Trophoblast cell (in vitro differentiated cells and primary cell): ENCODE measurements around the gene EXOC3L1.

ENCODE experiments used
- DNase-seq, 2 donors: peaks; one replicate each; pipeline ENCODE4 v3.0.0-alpha.2; 2016
- H2AFZ ChIP-seq: 2 replicates; pipeline ENCODE4 v1.6.1; 2013; ENCODE audit warnings: low read length, moderate library complexity, mild to moderate bottlenecking; ENCODE audit not compliant: insufficient read depth, poor library complexity
- H2AK5ac ChIP-seq: 2 replicates; pipeline ENCODE4 v1.6.1; 2013; ENCODE audit warnings: mild to moderate bottlenecking, low read length
- H2BK120ac ChIP-seq: 2 replicates; pipeline ENCODE4 v1.6.1; 2013; ENCODE audit warnings: low read length, mild to moderate bottlenecking, moderate library complexity; ENCODE audit not compliant: insufficient read depth, poor library complexity
- H2BK12ac ChIP-seq: 2 replicates; pipeline ENCODE4 v1.6.1; 2013; ENCODE audit warnings: mild to moderate bottlenecking, low read length, moderate library complexity
- H2BK5ac ChIP-seq: 2 replicates; pipeline ENCODE4 v1.6.1; 2013; ENCODE audit warnings: low read length, low read depth, moderate library complexity, mild to moderate bottlenecking; ENCODE audit not compliant: poor library complexity
- H3K14ac ChIP-seq: 2 replicates; pipeline ENCODE4 v1.6.1; 2013; ENCODE audit warnings: mild to moderate bottlenecking, low read length
- H3K18ac ChIP-seq: 2 replicates; pipeline ENCODE4 v1.6.1; 2013; ENCODE audit warnings: mild to moderate bottlenecking, low read length
- H3K23ac ChIP-seq: 2 replicates; pipeline ENCODE4 v1.6.1; 2013; ENCODE audit warnings: low read length
- H3K27ac ChIP-seq: 2 replicates; pipeline ENCODE4 v1.5.1; 2013; ENCODE audit warnings: low read depth, mild to moderate bottlenecking, inconsistent platforms, low read length, moderate library complexity
- H3K27me3 ChIP-seq: 2 replicates; pipeline ENCODE4 v1.6.1; 2013; ENCODE audit warnings: inconsistent platforms, mild to moderate bottlenecking, low read length, moderate library complexity; ENCODE audit not compliant: insufficient read depth
- H3K36me3 ChIP-seq, 2 experiments: 1 replicate in 1 of 2; 2 replicates in 1 of 2; pipeline ENCODE4 v1.6.1; 2013; ENCODE audit warnings: low read length in 2 of 2, mild to moderate bottlenecking in 2 of 2, moderate library complexity in 1 of 2; ENCODE audit not compliant: insufficient read depth in 2 of 2, control insufficient read depth in 1 of 2
- H3K4ac ChIP-seq: 2 replicates; pipeline ENCODE4 v1.6.1; 2013; ENCODE audit warnings: low read depth, mild to moderate bottlenecking, low read length, moderate library complexity
- H3K4me1 ChIP-seq, 2 experiments: 1 replicate in 1 of 2; 2 replicates in 1 of 2; pipeline ENCODE4 v1.6.1; 2013; ENCODE audit warnings: low read length in 2 of 2, mild to moderate bottlenecking in 2 of 2, moderate library complexity in 1 of 2; ENCODE audit not compliant: insufficient read depth in 2 of 2, control insufficient read depth in 1 of 2
- H3K4me2 ChIP-seq: 2 replicates; pipeline ENCODE4 v1.6.1; 2013; ENCODE audit warnings: inconsistent platforms, mild to moderate bottlenecking, low read length, moderate library complexity
- H3K4me3 ChIP-seq: 2 replicates; pipeline ENCODE4 v1.5.1; 2013; ENCODE audit warnings: mild to moderate bottlenecking, low read depth, low read length, inconsistent platforms
- H3K79me1 ChIP-seq: one replicate; pipeline ENCODE4 v1.6.1; 2013; ENCODE audit warnings: low read length
- H3K79me2 ChIP-seq: 2 replicates; pipeline ENCODE4 v1.6.1; 2013; ENCODE audit warnings: low read length, mild to moderate bottlenecking; ENCODE audit not compliant: control insufficient read depth, insufficient read depth, poor library complexity
- H3K9ac ChIP-seq: 2 replicates; pipeline ENCODE4 v1.6.1; 2013; ENCODE audit warnings: mild to moderate bottlenecking, low read length
- H3K9me3 ChIP-seq: 2 replicates; pipeline ENCODE4 v1.6.1; 2013; ENCODE audit warnings: low read depth, mild to moderate bottlenecking, control low read depth, inconsistent platforms, low read length; ENCODE audit not compliant: insufficient read depth
- H4K12ac ChIP-seq: 2 replicates; pipeline ENCODE4 v1.6.1; 2013; ENCODE audit warnings: low read depth, mild to moderate bottlenecking, low read length, moderate library complexity
- H4K8ac ChIP-seq: 2 replicates; pipeline ENCODE4 v1.6.1; 2013; ENCODE audit warnings: low read depth, mild to moderate bottlenecking, low read length, moderate library complexity
- H4K91ac ChIP-seq: one replicate; pipeline ENCODE4 v1.6.1; 2013; ENCODE audit warnings: low read depth, mild to moderate bottlenecking, low read length, moderate library complexity
- WGBS: extraction: QIAGEN DNeasy Blood & Tissue Kit; methylation state at CpG from one replicate; pipeline ENCODE4 v1.1.7; 2013; ENCODE audit warnings: missing lambda C conversion rate; ENCODE audit not compliant: insufficient read length, insufficient coverage; ENCODE audit errors: extremely low coverage; 5-methylcytosine and 5-hydroxymethylcytosine counted together

The EXOC3L1 gene

DNA sequence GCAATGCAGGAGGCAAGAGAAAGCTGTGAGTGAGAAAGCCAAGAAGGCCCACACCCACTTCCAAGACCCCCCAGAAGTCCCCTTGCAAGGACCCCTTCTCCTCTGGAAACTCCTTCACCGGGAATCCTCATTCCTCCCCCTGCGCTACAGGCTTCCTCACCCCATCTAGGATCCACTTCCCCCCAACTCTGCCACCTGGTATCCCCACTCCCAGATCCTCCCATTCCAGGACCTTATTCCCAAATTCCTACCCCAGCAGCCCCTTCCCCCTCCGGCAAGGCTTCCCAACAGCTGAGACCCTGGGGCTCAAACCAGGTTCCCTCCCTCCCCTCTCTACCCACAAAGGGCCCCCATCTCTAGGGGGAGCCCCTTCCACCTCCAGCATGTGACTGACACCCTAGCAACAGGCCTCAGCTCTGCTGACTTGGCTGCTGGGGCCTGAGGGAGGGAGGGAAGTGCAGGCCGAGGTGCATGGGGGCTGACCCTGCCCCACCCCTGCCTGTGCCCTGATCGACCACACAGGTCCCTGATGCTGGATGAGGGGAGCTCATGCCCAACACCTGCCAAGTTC lies 23.3 kb downstream of the EXOC3L1 start:
- H3K27me3 ChIP-seq, result peaks cover 73% of the 10 kb centered on the region
- H2BK120ac ChIP-seq, result no peak overlapping the region
- no peak for DNase-seq
- WGBS, result no CpG with 5 or more reads among the region's 5 CpGs
- H2BK12ac ChIP-seq, result no peak overlapping the region
- peaks cover 5% of the 10 kb centered on the region for H3K79me1 ChIP-seq
- H3K9me3 ChIP-seq, result peaks cover 9% of the 10 kb centered on the region
- H3K9ac ChIP-seq, result no peak overlapping the region
- no peak overlapping the region for H4K8ac ChIP-seq
- H3K4me1 ChIP-seq, result peaks cover 20 to 32% of the 10 kb centered on the region in 2 experiments
- H3K23ac ChIP-seq, result no peak overlapping the region
- H2AFZ ChIP-seq, result no peak overlapping the region
- H3K36me3 ChIP-seq, result no peaks in the 10 kb centered on the region
- H4K12ac ChIP-seq, result no peak overlapping the region
- H3K14ac ChIP-seq, result no peak overlapping the region
- H3K27ac ChIP-seq, result no peak overlapping the region
- H3K4ac ChIP-seq, result no peak overlapping the region
- H3K18ac ChIP-seq, result no peak overlapping the region
- H2AK5ac ChIP-seq, result no peak overlapping the region
- H3K79me2 ChIP-seq, result peaks cover 1% of the 10 kb centered on the region
- no peak overlapping the region for H2BK5ac ChIP-seq
- H4K91ac ChIP-seq, result no peak overlapping the region
- no peak overlapping the region for H3K4me2 ChIP-seq
- no peak overlapping the region for H3K4me3 ChIP-seq

DNA sequence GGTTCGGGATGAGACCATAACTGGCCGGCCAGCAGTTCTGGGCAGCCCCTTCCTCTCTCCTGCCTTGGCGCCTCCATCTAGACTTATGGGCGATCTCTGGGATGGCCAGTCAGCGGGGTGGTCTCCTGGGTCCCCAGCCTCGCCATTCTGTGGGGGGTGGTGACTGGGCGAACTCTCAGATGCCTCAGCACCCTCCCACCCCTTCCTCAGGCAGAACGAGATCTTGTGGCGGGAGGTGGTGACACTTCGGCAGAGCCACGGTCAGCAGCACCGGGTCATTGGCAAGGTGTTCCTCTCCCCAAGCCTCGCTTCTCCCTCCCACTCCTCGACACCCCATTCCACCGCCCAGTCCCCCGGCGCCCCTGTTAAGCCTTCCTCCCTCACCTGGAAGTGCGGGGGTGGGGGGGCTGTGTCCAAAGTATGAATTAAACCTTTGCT lies 23.8 kb downstream of the EXOC3L1 start:
- Histone ChIP-seq H2BK12ac (no peak overlapping the region), H3K79me1 (peaks cover 5% of the 10 kb centered on the region), H3K27me3 (peaks cover 79% of the 10 kb centered on the region), H4K8ac (no peak overlapping the region), H3K27ac (no peak overlapping the region), H3K9ac (no peak overlapping the region), H3K23ac (no peak overlapping the region), H3K18ac (no peak overlapping the region), H2AK5ac (no peak overlapping the region), H3K9me3 (peaks cover 8% of the 10 kb centered on the region), H2BK120ac (no peak overlapping the region), H3K14ac (no peak overlapping the region), H2BK5ac (no peak overlapping the region), H3K4me2 (no peak overlapping the region), H3K4ac (no peak overlapping the region), H2AFZ (no peak overlapping the region), H3K4me3 (no peak overlapping the region), H3K4me1 (peaks cover 21 to 34% of the 10 kb centered on the region in 2 experiments), H4K91ac (no peak overlapping the region), H3K79me2 (peaks cover 1% of the 10 kb centered on the region), H4K12ac (no peak overlapping the region), H3K36me3 (no peaks in the 10 kb centered on the region)
- DNase-seq, result no peak
- WGBS, result no CpG with 5 or more reads among the region's 18 CpGs

DNA sequence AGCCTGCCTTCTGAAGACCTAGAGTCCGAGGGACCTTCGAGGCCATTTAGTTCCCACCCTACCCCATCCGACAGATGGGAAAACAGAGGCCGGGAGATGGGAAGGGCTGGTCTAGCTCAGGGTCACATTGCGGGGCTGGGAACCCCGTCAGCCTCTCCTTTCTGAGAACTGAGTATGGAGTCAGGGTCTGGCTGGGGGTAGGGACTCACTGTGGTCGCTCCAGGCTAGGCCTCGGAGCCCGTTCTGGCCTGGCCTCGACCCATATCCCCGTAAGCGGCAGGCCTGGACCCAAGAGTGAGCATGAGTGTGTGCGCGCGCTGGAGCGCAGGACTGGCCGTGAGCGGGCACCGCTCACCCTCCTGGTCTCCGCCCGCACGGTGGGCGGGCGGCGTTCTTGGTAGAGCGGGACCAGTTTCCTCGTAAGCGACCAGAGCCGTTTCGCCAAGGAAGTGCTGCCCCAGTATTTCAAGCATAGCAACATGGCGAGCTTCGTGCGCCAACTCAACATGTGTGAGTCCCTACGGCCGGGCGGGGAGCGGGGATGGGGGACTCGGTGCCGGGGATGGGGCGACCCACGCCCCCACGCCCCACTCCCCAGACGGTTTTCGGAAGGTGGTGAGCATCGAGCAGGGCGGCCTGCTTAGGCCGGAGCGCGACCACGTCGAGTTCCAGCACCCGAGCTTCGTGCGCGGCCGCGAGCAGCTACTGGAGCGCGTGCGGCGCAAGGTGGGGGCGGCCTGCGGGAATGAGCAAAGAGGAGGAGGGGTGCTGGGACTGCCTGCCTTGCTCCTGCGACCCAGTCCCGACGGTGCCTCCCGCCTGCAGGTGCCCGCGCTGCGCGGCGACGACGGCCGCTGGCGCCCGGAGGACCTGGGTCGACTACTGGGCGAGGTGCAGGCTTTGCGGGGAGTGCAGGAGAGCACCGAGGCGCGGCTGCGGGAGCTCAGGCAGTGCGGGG lies 24.5 kb downstream of the EXOC3L1 start:
- Histone ChIP-seq H4K12ac (no peak overlapping the region), H2BK12ac (no peak overlapping the region), H3K36me3 (no peaks in the 10 kb centered on the region), H3K4ac (no peak overlapping the region), H3K79me2 (peaks cover under 1% of the 10 kb centered on the region), H2AFZ (no peak overlapping the region), H2AK5ac (no peak overlapping the region), H3K14ac (no peak overlapping the region), H4K8ac (no peak overlapping the region), H3K4me3 (no peak overlapping the region), H3K79me1 (peaks cover under 1% of the 10 kb centered on the region), H3K27ac (no peak overlapping the region), H4K91ac (no peak overlapping the region), H3K27me3 (peaks cover 80% of the 10 kb centered on the region), H3K4me2 (peak overlapping the region; percentile 14), H3K18ac (no peak overlapping the region), H3K9ac (no peak overlapping the region), H3K23ac (no peak overlapping the region), H3K4me1 (peaks cover 22 to 29% of the 10 kb centered on the region in 2 experiments), H2BK120ac (no peak overlapping the region), H2BK5ac (no peak overlapping the region), H3K9me3 (peaks cover 8% of the 10 kb centered on the region)
- whole genome bisulfite sequencing, result no CpG with 5 or more reads among the region's 85 CpGs
- DNase-seq, result no peak

DNA sequence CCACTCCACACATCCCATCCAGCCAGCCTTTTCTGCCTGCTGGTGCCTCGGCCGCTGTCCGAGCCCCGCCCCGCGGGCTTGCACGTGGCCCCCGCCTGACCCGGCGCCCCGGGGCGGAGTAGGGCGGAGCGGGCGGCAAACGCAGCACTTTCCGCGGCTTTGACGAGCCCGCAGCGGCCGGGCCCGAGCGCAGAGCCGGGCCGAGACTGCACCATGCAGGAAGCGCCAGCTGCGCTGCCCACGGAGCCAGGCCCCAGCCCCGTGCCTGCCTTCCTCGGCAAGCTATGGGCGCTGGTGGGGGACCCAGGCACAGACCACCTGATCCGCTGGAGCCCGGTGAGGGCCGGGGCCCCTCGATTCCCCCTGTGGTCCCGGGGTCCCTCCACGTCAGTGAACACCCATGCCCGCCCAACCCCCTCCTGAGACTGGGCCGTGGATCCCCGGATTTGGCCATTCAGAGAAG lies 25.3 kb downstream of the EXOC3L1 start, which contains the start of gene HSF4:
Gene HSF4, plus strand, starts transcription at position 147 of the 463 bp plus-strand sequence. Its CDS starts 67 bp downstream, at position 214.
- no peak within 1 kb of the TSS for H3K27ac ChIP-seq
- H3K4me2 ChIP-seq, result peak within 1 kb of the TSS; percentile 63
- peaks cover 5% of the 10 kb centered on the region for H3K79me1 ChIP-seq
- no CpG with 5 or more reads among the region's 41 CpGs for WGBS
- DNase-seq, result peak; percentile 85 to 90
- H4K8ac ChIP-seq, result no peak within 1 kb of the TSS
- no peak within 1 kb of the TSS for H2BK12ac ChIP-seq
- H2AK5ac ChIP-seq, result no peak within 1 kb of the TSS
- H2BK5ac ChIP-seq, result no peak within 1 kb of the TSS
- H3K4ac ChIP-seq, result no peak within 1 kb of the TSS
- H3K14ac ChIP-seq, result no peak within 1 kb of the TSS
- no peak within 1 kb of the TSS for H4K12ac ChIP-seq
- no peaks in the 10 kb centered on the region for H3K36me3 ChIP-seq
- peaks cover 8% of the 10 kb centered on the region for H3K9me3 ChIP-seq
- H3K27me3 ChIP-seq, result peaks cover 80% of the 10 kb centered on the region
- H3K18ac ChIP-seq, result no peak within 1 kb of the TSS
- H2BK120ac ChIP-seq, result no peak within 1 kb of the TSS
- H4K91ac ChIP-seq, result no peak within 1 kb of the TSS
- no peak within 1 kb of the TSS for H3K23ac ChIP-seq
- H3K4me3 ChIP-seq, result peak within 1 kb of the TSS; percentile 11
- H2AFZ ChIP-seq, result peak within 1 kb of the TSS; percentile 19
- peaks cover 2% of the 10 kb centered on the region for H3K79me2 ChIP-seq
- no peak within 1 kb of the TSS for H3K9ac ChIP-seq
- H3K4me1 ChIP-seq, result peaks cover 17 to 25% of the 10 kb centered on the region in 2 experiments
